ENCODE results near the gene TTBK2.
"Not testable (repeated sequence)": the region's sequence is repeated elsewhere in the genome, so short reads cannot be mapped to it uniquely, and the experiment has no call there.

The TTBK2 gene

DNA sequence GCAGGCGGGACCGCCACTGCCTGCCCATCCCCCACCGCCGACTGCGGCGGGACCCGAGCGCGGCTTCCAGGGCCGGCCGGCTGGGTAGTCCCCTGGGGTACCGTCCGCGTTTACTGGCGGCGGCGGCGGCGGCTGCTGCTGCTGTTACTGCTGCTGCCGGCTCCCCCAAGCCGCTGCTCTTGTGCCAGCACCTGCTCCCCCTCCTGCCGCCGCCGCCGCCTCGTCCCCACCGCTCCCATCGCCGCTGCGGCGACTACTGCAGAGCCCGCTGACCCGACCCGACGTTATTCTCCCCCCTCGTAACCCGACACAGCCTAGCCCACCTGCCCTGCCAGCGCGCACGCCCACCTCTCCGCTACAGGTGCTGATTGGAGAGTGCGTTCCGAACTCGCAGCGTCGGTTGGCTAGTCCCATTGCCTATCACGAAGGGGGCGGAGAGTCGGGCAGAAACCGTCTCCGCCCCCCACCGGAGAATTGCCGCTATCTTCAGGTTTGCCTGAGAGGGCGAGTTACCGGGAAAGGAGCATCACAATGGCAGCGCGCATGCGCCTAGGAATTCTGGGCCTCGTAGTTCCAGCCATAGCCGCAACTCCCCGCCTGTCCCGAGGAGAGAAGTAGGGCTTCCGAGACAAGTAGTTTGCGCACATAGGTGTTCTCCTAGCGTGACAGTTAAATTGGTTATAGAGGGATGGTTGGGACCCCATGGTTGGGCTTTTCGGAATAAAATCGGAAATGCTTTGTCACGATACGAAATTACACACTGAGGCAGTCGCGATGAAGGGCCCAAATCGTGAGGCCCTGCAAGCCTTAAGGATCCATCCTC, at the start of gene TTBK2:
Gene TTBK2, minus strand, starts transcription at position 260 of the 823 bp plus-strand sequence. CDS start 42,161 bp downstream, outside the sequence.
- FAIRE-seq (peak; percentile 94), DNase-seq (ENCODE audit: low spot score) (peak; percentile 97)

- no peak for FAIRE-seq
- DNase-seq (ENCODE audit: low spot score) = no peak
These were observed 43.9 kb upstream of the TTBK2 start for GRCh38 chr15:42964476-42964875.

DNA sequence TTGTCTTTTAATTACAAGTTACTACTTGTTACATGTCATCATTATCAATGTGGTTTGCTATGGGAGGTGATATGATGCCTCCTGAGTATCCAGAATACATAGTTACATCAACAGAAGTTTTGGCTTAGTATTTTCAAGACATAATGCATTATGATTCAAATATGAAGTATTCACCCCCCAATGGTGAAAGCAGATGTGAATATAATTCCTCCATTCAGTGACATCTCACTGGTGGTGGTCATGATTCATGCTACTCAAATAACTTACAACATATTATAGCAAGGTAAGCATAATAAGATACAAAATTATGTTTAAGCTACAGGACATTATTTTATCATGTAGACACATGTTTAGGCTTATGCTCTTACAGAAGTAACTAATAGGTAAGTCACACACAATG, 34.9 kb upstream of the TTBK2 start:
- no peak for FAIRE-seq
- DNase-seq (ENCODE audit: low spot score) = no peak

DNA sequence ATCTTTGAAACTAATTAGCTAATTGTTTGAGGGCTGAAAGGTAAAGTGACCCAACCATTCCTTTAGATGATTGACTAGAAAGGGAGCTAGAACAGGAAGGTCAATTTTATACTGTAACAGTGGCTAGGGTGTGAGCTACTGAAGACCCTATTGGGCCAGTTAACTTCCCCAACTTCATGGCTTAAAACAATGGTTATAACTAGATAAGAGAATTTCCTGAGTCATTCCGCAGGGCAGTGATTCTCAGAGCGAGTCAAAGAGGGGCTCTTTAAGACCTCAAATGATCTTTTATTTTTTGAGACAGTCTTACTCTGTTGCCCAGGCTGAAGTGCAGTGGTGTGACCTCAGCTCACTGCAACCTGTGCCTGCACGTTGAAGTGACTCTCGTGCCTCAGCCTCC, 33.7 kb upstream of the TTBK2 start:
- FAIRE-seq (no peak), DNase-seq (ENCODE audit: low spot score) (no peak)

DNA sequence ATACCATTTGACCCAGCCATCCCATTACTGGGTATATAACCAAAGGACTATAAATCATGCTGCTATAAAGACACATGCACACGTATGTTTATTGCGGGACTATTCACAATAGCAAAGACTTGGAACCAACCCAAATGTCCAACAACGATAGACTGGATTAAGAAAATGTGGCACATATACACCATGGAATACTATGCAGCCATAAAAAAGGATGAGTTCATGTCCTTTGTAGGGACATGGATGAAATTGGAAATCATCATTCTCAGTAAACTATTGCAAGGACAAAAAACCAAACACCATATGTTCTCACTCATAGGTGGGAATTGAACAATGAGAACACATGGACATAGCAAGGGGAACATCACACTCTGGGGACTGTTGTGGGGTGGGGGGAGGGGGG, 28.3 kb upstream of the TTBK2 start:
- not testable (repeated sequence) for FAIRE-seq; DNase-seq (ENCODE audit: low spot score)

DNA sequence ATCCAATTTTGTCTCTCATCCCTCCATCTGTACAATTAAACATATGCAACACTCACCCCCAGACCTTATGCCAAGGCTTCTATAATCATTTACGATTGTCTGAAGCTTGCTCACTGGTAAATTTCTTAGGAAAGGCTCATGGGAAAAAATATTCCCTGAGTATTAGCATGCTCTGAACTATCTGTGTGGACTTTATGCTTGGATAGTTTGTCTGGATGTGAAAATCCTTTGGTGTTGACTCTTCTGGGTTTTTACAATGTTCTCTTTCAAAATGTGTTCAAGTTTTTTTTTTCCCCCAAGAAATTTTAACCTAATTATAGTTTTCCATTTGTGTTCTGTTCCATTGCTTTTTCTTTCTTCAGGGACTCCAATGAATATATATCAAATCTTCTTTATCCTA, 19.9 kb upstream of the TTBK2 start:
- DNase-seq (ENCODE audit: low spot score) (no peak), FAIRE-seq (no peak)

GRCh38 chr15:42939841-42940240, 19.3 kb upstream of the TTBK2 start:
- DNase-seq (ENCODE audit: low spot score) (no peak), FAIRE-seq (no peak)

DNA sequence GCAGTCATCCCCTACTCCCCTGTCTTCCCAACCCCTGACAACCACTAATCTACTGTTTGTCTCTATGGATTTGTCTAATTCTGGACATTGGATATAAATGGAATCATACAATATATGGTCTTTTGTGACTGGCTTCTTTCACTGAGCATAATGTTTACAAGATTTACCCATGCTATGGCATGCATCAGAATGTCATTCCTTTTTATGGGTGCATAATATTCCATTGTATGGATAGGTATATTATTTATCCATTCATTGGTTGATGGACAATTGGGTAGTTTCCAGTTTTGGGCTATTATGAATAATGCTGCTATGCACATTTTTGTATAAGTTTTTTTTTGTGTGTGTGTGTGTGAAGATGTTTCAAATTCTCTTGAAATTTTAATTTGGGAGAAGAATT, 16.6 kb upstream of the TTBK2 start:
- FAIRE-seq = no peak
- no peak for DNase-seq (ENCODE audit: low spot score)

DNA sequence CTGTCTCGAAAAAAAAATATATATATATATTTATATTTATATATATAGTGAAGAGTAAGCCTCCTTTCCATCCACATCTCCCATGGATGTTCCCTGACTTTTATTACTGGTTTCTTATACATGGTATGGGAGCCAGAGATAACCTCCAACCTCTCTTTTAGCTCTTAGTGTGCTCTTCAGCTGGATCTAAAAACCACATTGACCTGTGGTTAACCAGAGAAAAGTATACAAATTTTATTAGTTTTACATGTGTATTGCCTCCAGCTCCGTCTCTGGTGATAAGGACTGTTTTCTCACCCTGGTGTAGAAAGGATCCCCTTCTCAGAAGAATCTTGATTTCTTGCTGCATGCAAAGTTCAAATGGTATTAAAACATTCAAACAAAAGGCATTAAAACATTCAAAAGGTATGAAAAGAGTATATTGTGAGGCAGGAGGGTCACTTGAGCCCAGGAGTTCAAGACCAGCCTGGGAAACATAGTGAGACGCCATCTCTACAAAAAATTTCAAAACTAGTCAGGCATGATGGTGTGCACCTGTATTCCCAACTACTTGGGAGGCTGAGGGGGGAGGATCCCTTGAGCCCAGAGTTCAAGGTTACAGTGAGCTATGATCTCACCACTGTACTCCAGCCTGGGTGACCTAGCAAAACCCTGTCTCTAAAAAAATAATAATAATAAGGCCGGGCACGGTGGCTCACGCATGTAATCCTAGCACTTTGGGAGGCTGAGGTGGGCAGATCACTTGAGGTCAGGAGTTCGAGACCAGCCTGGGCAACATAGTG, 13.5 kb upstream of the TTBK2 start:
- FAIRE-seq (no peak), DNase-seq (ENCODE audit: low spot score) (no peak)

DNA sequence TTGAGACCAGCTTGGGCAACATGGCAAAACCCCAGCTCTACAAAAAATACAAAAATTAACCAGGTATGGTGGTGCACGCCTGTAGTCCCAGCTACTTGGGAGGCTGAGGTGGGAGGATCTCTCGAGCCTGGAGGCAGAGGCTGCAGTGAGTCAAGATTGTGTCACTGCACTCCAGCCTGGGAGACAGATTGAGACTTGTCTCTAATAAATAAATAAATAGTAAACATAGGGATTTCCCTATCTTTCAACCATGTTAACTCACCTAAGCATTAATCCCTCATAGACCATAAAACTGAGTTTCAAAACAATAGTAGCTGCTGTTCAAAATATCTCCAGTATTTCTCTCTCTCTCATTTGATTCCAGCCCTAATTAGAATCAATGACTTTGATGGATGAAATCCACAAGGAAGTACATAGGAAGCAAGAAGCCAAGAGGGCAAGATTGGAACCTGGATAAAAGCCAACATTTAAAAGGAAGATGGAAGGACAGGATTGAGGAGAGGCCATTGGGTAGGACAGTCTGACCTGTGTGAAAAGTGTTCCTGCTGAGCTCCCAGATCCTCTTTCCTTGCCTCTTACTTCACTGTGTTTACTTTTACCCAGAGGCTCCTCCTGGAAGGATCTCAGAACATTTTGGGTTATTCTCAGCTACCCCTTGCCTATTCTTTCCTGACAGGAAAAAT, 12.4 kb upstream of the TTBK2 start:
- DNase-seq (ENCODE audit: low spot score) (no peak), FAIRE-seq (no peak)

GRCh38 chr15:42931702-42932486, 11.3 kb upstream of the TTBK2 start:
- no peak for FAIRE-seq
- DNase-seq (ENCODE audit: low spot score) = no peak

- no peak for FAIRE-seq
These were observed 8.8 kb upstream of the TTBK2 start for GRCh38 chr15:42929306-42929848.

DNA sequence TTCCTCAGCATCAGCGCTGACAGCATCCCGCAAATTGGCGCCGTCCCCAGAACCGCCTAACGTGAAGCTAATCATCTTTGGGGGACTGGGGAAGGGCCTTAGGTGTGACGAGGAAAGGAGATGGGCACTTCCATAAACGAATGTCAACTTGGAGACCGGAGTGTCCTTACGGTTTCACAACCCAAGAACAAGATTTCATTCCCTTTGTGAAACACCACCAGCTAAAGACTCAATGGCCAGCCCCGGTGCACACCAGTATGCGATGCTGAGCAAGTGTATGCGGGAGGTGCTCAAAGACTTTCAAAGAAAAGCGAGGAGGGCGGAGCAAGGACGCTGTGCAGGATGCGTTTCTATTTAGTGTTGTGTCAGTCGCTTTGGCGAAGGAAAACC, 759 bp upstream of the TTBK2 start:
- FAIRE-seq = no peak
- no peak for DNase-seq (ENCODE audit: low spot score)

More at GRCh38 chr15:42929306-42929848, 8.8 kb upstream of the TTBK2 start:
- no peak for DNase-seq (ENCODE audit: low spot score)

DNA sequence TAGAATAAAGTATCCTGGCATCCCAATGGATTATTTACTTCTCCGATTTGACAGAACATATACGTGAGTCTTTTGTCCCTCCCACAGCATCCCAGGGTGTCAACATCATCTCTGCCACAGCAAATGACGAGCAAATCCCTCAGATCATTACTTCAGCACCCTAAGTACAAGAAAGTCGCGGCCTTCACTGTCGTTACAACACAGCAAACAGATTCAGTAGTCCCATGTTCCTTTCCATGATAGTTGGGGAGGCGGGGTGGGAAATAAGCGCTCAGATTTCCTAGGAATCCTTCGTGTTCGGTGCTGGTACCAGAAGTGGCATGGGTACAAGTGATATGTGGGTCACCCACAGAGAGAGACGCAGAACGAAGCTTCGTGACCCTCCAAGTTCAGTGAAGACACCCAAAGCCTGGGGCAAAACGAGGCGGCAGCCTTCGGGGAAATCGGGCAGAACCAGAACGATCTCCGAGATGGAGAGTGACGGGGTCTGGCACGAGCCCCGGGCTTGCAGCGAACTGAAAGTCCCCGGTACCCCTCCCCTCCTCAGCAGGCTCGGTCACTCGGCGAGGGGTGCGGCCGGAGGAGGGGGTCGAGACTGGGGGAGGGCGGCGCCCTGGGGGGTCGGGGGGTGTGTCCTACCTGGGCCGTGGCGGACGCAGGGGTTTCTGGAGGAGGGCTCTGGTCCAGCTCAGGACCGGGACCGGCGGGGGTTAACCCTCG, 619 bp downstream of the TTBK2 start:
- DNase-seq (ENCODE audit: low spot score) (peak; percentile 23), FAIRE-seq (no peak)

GRCh38 chr15:42919308-42919707, 1.3 kb downstream of the TTBK2 start:
- FAIRE-seq = no peak
- DNase-seq (ENCODE audit: low spot score) = no peak

DNA sequence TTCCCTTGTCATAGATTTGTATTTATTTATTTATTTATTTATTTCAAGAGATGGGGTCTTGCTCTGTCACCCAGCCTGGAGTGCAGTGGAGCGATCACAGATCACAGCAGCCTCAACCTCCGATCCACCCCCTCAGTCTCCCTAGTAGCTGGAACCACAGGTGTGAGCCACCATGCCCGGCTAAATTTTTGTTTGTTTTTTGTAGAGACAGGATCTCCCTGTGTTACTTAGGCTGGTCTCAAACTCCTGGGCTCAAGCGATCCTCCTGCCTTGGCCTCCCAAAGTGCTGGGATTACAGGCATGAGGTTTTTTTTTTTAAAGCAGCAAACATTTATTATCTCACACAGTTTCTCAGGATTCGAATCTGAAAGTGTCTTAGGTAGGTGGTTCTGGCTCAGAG, 2.5 kb downstream of the TTBK2 start:
- no peak for DNase-seq (ENCODE audit: low spot score)
- no peak for FAIRE-seq

DNA sequence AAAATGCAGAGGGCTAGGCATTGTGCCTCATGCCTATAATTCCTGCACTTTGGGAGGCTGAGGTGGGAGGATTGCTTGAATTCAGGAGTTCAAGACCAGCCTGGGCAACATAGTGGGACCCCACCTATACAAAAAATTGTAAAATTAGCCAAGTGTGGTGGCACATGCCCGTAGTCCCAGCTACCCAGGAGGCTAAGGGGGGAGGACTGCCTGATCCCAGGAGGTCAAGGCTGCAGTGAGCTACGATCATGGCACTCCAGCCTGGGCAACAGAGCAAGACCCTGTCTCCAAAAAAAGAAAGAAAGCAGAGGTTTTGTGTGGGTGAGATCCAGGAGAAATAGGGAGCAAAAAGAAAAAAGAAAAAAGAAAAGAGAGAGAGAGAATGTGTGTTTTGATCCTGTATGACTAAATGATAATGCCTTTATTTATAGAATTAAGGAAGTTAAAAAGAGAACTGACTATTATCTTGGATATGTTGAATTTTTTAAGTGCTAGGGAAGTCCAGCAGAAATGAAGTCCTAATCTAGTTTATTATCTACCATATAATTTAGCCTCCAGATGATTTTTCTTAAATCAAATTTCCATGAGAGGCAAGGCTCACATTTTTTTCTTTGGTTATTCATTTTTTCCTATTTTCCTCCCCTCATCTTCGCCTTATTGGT, 4.8 kb downstream of the TTBK2 start:
- no peak for DNase-seq (ENCODE audit: low spot score)
- FAIRE-seq = no peak

DNA sequence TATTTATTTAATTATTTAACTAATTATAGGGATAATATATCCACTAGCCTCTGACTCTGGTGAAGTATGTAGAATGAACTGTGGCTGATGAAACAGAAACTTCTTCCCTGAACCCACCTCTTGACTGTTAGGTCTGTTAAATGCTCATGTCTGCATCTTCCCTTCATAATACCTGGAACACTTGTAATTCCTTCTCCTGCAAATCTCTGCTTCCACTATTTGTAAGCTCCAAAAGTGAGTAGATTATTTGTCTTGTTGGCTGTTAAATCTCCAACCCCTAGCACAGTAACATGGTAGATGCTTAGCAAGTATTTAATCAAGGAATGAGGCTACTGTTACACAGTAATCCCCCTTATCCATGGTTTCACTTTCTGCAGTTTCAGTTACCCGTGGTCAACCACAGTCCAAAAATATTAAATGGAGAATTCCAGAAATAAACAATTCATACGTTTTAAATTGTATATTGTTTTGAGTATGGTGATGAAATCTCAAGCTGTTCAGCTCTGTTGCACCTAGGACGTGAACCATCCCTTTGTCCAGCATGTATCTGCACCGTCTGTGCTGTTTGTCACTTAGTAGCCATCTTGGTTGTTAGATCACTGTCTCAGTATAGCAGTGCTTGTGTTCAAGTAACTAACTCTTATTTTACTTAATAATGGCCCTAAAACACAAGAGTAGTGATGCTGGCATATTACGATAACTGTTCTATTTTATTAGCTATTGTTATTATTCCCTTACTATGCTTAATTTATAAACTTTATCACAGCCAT, 5.7 kb downstream of the TTBK2 start:
- DNase-seq (ENCODE audit: low spot score) (no peak), FAIRE-seq (peak; percentile 9)

- no peak for DNase-seq (ENCODE audit: low spot score)
- FAIRE-seq = no peak
These were observed 9.5 kb downstream of the TTBK2 start for GRCh38 chr15:42911058-42911592.
